AG04450 (cell line): ENCODE measurements around the gene CACNA2D3. TPM values are rescaled to one million over a fixed set of nuclear protein-coding genes. Genes with fewer than 3 reads are reported as not detected.
A peak's percentile ranks its signal among the peaks of the same experiment; 100 is the strongest.

Experiments
- CTCF ChIA-PET: fragments of 300-600, 350-600 bp; formaldehyde crosslinking; extraction: SDS; loops from one replicate; lab custom pipeline; 2022; ENCODE audit warnings: antibody characterized with exemption, inconsistent platforms; lab: Charles Lee
- POLR2A ChIA-PET: fragments of 350-600 bp; formaldehyde crosslinking; extraction: SDS; loops from one replicate; lab custom pipeline; 2021; ENCODE audit warnings: antibody characterized with exemption, inconsistent platforms; lab: Yijun Ruan, JAX
- DNase-seq: peaks from one replicate; pipeline ENCODE4 v3.0.0-alpha.2; 2011; ENCODE audit warnings: low read depth, low spot score
- H3K27ac ChIP-seq: one replicate; pipeline ENCODE4 v1.5.1; 2012; ENCODE audit warnings: low read depth, low read length, control low read depth
- H3K27me3 ChIP-seq: one replicate; pipeline ENCODE4 v1.6.0; 2012; ENCODE audit warnings: low read length; ENCODE audit not compliant: control insufficient read depth, insufficient read depth
- H3K4me3 ChIP-seq: 2 replicates; pipeline ENCODE4 v1.5.1; 2011; ENCODE audit warnings: mild to moderate bottlenecking, low read depth, low read length, control low read depth
- H3K9me3 ChIP-seq: 2 replicates; pipeline ENCODE4 v1.5.1; 2012; ENCODE audit warnings: low read length; ENCODE audit not compliant: control insufficient read depth, insufficient read depth
- polyA plus RNA-seq: library from polyadenylated mRNA; depleted of rRNA; stranded (reverse); fragments of >200 nt; gene quantifications from 2 replicates; pipeline ENCODE4 v1.2.3, GENCODE V29; 2011
- TF ChIP-seq, protein P1 (sequence below): IDR thresholded peaks from 2 replicates; pipeline ENCODE4 v1.5.1; 2011; ENCODE audit warnings: low read depth, low read length, control low read depth, inconsistent platforms

CACNA2D3 gene
- polyA plus RNA-seq, 1 experiment, result 0.32 TPM

DNA sequence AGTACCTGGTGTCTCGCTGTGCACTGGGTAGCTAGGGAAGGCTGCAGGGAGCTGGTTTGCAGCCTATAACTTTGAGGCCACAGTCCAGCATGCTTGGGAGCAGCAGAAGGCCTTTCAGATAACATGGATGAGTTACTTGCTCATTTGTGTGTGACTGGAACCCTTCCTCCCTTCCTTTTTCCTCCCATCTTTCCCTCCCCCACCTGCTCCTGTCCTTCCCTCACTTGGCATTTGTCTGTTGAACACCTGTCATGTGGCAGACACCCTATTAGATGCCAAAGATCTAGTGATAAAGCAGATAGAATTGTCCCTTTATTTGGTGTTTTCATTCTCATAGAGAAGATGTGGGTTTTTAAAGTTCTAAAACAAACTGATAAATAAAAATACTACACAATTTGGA, 733.9 kb downstream of the CACNA2D3 start:
- Histone ChIP-seq H3K27me3 (no peaks in the 10 kb centered on the region), H3K9me3 (no peaks in the 10 kb centered on the region), H3K27ac (no peak overlapping the region), H3K4me3 (no peak overlapping the region)
- POLR2A ChIA-PET, result no interaction called here
- no peak for DNase-seq
- CTCF ChIA-PET, result interaction anchor here (1.4 kb wide), 1 partner anchor 415 kb away, joined by 3 read pairs; no protein-coding TSS in a partner anchor
- TF ChIP-seq, protein P1, sequence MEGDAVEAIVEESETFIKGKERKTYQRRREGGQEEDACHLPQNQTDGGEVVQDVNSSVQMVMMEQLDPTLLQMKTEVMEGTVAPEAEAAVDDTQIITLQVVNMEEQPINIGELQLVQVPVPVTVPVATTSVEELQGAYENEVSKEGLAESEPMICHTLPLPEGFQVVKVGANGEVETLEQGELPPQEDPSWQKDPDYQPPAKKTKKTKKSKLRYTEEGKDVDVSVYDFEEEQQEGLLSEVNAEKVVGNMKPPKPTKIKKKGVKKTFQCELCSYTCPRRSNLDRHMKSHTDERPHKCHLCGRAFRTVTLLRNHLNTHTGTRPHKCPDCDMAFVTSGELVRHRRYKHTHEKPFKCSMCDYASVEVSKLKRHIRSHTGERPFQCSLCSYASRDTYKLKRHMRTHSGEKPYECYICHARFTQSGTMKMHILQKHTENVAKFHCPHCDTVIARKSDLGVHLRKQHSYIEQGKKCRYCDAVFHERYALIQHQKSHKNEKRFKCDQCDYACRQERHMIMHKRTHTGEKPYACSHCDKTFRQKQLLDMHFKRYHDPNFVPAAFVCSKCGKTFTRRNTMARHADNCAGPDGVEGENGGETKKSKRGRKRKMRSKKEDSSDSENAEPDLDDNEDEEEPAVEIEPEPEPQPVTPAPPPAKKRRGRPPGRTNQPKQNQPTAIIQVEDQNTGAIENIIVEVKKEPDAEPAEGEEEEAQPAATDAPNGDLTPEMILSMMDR, result no peak

DNA sequence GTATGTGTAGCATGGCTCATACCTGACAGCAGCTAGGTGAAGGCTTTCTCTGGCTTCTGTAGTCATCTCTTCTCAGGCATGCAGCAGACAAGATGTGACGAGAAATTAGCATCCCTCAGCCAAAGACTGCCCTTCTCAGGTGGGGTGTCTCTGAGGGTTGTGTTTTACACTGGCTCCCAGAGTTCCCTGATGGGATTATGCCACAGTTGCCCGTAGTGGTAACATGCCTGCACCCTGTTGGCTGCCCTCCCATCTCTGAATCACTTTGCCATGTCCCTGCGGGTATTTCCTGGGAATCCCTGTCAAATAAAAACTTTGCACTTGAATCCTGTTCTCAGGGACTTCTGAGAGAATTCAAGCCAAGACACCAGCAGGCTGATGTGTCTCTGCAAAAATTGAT, 735.0 kb downstream of the CACNA2D3 start:
- TF ChIP-seq, protein P1, result no peak
- ChIA-PET CTCF (no interaction called here), POLR2A (no interaction called here)
- Histone ChIP-seq H3K4me3 (no peak overlapping the region), H3K27ac (no peak overlapping the region), H3K27me3 (no peaks in the 10 kb centered on the region), H3K9me3 (no peaks in the 10 kb centered on the region)
- DNase-seq, result no peak

DNA sequence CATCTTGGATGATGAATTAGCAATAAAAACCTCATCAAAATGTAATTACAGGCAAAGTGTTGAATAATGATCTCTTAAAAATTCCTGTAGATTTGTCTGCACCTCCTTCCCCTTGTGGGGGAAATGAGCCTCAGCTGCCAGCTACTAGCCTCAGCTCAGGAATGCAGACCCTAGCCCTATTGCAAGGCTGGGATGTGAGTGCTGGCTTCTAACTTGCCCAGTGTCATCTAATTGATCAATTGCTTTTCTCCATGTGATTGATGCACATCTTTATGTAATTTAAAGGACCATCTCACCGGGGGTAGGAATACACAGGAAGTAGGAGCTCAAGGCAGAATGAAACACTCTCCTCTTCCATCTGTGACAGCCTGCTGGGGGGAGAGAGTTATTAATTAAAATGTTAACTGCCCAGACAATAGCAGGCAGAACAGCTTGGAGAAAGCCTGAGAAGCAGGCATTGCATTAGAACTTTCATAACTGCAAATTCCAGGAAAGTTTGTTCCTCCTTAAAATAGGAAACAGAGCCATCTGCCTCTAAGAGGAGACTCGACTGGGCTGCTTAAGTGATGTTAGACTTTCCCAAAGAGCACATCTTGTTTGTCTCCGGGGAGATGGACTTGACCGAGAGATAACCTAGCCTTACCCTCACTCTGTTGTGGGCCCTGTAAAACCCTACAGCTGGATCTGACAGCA, 735.9 kb downstream of the CACNA2D3 start:
- TF ChIP-seq, protein P1, result no peak
- ChIA-PET CTCF (interaction anchor here (2.3 kb wide), 1 partner anchor 12 kb away, joined by 9 read pairs; no protein-coding TSS in a partner anchor), POLR2A (no interaction called here)
- Histone ChIP-seq H3K4me3 (no peak overlapping the region), H3K27me3 (no peaks in the 10 kb centered on the region), H3K9me3 (no peaks in the 10 kb centered on the region), H3K27ac (no peak overlapping the region)
- DNase-seq, result no peak

DNA sequence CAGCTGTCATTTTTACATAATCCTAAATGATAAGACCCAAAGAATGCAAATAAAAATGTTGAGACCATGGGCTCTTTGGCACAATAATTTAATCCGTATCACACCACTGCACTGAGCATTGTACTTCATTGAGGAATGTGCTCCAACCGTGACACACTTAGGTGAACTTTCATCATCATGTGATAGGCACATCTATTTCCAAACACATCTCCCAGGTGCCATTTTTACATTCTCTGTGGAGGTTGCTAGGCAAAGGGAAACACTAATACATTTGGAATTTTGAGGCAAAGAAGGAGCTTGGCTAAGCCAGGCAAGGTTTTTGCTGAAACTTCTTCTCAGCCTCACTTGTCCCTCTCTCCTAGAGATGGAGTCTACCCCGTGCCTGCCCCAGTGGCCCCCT, 736.8 kb downstream of the CACNA2D3 start:
- CTCF ChIA-PET, result interaction anchor here (0.5 to 2.3 kb wide), 3 partner anchors 11 to 863 kb away, joined by 3 to 9 read pairs (median 4); no protein-coding TSS in a partner anchor
- Histone ChIP-seq H3K27me3 (no peaks in the 10 kb centered on the region), H3K9me3 (no peaks in the 10 kb centered on the region), H3K27ac (no peak overlapping the region), H3K4me3 (no peak overlapping the region)
- TF ChIP-seq, protein P1, result no peak
- peak; percentile 34 for DNase-seq
- POLR2A ChIA-PET, result no interaction called here
